Body of pancreas (tissue), 4 donors: ENCODE measurements around the gene RSPO1. TPM values are rescaled to one million over a fixed set of nuclear protein-coding genes. Genes with fewer than 3 reads are reported as not detected.

Experiments used
- ATAC-seq: fragments of 150-250 bp; one replicate; pipeline ENCODE4 v1.9.1; 2016
- DNase-seq, 4 donors: peaks; one replicate each; pipeline ENCODE4 v3.0.0-alpha.2; 2019
- H3K27ac ChIP-seq, 4 donors: fragments of 200-600 bp; sonication (generic); 1 replicate in 3 of 4; 2 replicates in 1 of 4; pipeline versions ENCODE4 v1.5.1 to v1.6.1; 2016 to 2019; ENCODE audit warnings: mild to moderate bottlenecking in 1 of 4, mixed read lengths in 1 of 4, moderate library complexity in 1 of 4
- H3K27me3 ChIP-seq, 2 donors: fragments of 200-600 bp; sonication (generic); one replicate each; pipeline ENCODE4 v1.6.0; 2016; ENCODE audit warnings: mild to moderate bottlenecking in 1 of 2
- H3K36me3 ChIP-seq, 2 donors: fragments of 200-600 bp; sonication (generic); replicated peaks in 1 of 2; 2 replicates each; pipeline ENCODE4 v1.5.1; 2016; ENCODE audit warnings: low read depth in 2 of 2; ENCODE audit not compliant: insufficient read depth in 1 of 2
- H3K4me1 ChIP-seq: fragments of 200-600 bp; sonication (generic); one replicate; pipeline ENCODE4 v1.6.0; 2016
- H3K4me3 ChIP-seq, 2 donors: fragments of 200-600 bp; sonication (generic); 1 replicate in 1 of 2; 2 replicates in 1 of 2; pipeline ENCODE4 v1.5.1; 2016 to 2019
- H3K9me3 ChIP-seq, 3 donors: fragments of 200-600 bp; sonication (generic); 1 replicate in 2 of 3; 2 replicates in 1 of 3; pipeline ENCODE4 v1.5.1; 2016
- CTCF ChIP-seq, 7 experiments: fragments of 450-650 bp in 4 of 7; fragments of 200-600 bp in 3 of 7; sonication (generic) in 3 of 7; IDR thresholded peaks; one replicate each; pipeline ENCODE4 v1.5.1; 2016 to 2019; ENCODE audit warnings: antibody characterized with exemption in 7 of 7
- POLR2A ChIP-seq, 3 donors: fragments of 450-650 bp; IDR thresholded peaks; one replicate each; pipeline ENCODE4 v1.6.1; 2016; ENCODE audit warnings: antibody characterized with exemption in 3 of 3, mild to moderate bottlenecking in 2 of 3
- WGBS, 2 donors: methylation state at CpG; one replicate each; pipeline ENCODE4 v1.1.5; 2017; 5-methylcytosine and 5-hydroxymethylcytosine counted together
- intact Hi-C: fragments of 100-400 bp; cut with DNase I; formaldehyde crosslinking; loops from one replicate; pipeline ENCODE4 v1.15.1; 2023
- total RNA-seq, 2 donors: library from RNA; depleted of rRNA; stranded (reverse); fragments of >200 nt; gene quantifications; one replicate each; pipeline ENCODE4 v1.1.0, GENCODE V29; 2016

The RSPO1 gene
- total RNA-seq, 2 donors from 2014 or later: 0.66 to 1.0 TPM

DNA sequence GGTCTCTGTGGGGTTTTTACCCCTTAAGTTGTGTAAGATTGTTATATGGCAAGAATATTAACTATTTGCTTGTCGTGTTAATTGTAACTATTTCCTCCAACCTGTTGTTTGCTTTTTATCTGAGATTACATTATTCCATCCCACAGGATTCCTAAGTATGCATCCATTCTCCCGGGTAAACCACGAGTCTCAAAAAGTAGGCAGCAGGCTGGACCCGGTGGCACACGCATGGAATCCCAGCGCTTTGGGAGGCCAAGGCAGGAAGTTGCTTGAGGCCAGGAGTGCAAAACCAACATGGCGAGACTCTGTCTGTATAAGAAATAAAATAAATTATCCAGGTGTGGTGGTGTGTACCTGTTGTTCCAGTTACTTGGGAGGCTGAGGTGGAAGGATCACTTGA is 12.6 kb upstream of the RSPO1 start:
- WGBS, 2 donors: 65 to 78% methylated on average over 7 of the region's 7 CpGs
- intact Hi-C loops: no loop called here
- TF ChIP-seq CTCF (IDR thresholded peaks at IDR 0.05): no peak
- TF ChIP-seq POLR2A (IDR thresholded peaks at IDR 0.05): no peak
- ATAC-seq (no peak), DNase-seq (no peak)
- H3K9me3 ChIP-seq: no peaks in the 10 kb centered on the region
- H3K36me3 ChIP-seq: no peaks in the 10 kb centered on the region
- H3K4me1 ChIP-seq: no peaks in the 10 kb centered on the region
- H3K27ac ChIP-seq: no peak overlapping the region
- no peak overlapping the region for H3K4me3 ChIP-seq
- H3K27me3 ChIP-seq: no peaks in the 10 kb centered on the region

DNA sequence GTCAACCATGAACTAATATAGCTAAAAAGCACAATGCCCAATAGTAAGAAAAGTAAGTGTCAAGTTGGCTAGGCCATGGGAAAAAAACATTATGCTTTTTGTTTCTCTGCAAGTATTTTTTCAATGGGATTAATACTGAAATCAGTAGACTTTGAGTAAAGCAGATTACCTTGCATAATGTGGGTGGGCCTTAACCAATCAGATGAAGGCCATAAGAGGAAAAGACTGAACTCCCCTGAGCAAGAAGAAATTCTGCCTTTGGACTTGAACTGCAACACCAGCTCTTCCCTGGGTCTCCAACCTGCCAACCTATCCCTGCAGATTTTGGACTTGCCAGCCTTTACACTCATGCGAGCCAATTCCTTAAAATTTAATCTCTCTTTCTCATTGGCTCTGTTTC is 6.4 kb upstream of the RSPO1 start:
- 75 to 93% methylated on average over 1 of the region's 1 CpG for WGBS, 2 donors
- ATAC-seq: no peak
- no peak overlapping the region for H3K4me3 ChIP-seq
- no peaks in the 10 kb centered on the region for H3K27me3 ChIP-seq
- no peaks in the 10 kb centered on the region for H3K36me3 ChIP-seq
- no peaks in the 10 kb centered on the region for H3K4me1 ChIP-seq
- no peaks in the 10 kb centered on the region for H3K9me3 ChIP-seq
- no peak overlapping the region for H3K27ac ChIP-seq
- intact Hi-C loops: no loop called here
- TF ChIP-seq CTCF (IDR thresholded peaks at IDR 0.05) (no peak), POLR2A (IDR thresholded peaks at IDR 0.05) (no peak)
- no peak for DNase-seq

GRCh38 chr1:37636435-37636834 is 1.7 kb upstream of the RSPO1 start:
- H3K27ac ChIP-seq: no peak overlapping the region
- ATAC-seq (no peak), DNase-seq (no peak)
- no peaks in the 10 kb centered on the region for H3K9me3 ChIP-seq
- H3K4me3 ChIP-seq: no peak overlapping the region
- intact Hi-C loops: no loop called here
- no peaks in the 10 kb centered on the region for H3K36me3 ChIP-seq
- TF ChIP-seq CTCF (IDR thresholded peaks at IDR 0.05): no peak
- no peak for TF ChIP-seq POLR2A (IDR thresholded peaks at IDR 0.05)
- WGBS, 2 donors: 55% methylated on average over 6 of the region's 6 CpGs
- peaks cover 7% of the 10 kb centered on the region for H3K4me1 ChIP-seq
- peaks cover 0 to 25% of the 10 kb centered on the region in 2 donors for H3K27me3 ChIP-seq

DNA sequence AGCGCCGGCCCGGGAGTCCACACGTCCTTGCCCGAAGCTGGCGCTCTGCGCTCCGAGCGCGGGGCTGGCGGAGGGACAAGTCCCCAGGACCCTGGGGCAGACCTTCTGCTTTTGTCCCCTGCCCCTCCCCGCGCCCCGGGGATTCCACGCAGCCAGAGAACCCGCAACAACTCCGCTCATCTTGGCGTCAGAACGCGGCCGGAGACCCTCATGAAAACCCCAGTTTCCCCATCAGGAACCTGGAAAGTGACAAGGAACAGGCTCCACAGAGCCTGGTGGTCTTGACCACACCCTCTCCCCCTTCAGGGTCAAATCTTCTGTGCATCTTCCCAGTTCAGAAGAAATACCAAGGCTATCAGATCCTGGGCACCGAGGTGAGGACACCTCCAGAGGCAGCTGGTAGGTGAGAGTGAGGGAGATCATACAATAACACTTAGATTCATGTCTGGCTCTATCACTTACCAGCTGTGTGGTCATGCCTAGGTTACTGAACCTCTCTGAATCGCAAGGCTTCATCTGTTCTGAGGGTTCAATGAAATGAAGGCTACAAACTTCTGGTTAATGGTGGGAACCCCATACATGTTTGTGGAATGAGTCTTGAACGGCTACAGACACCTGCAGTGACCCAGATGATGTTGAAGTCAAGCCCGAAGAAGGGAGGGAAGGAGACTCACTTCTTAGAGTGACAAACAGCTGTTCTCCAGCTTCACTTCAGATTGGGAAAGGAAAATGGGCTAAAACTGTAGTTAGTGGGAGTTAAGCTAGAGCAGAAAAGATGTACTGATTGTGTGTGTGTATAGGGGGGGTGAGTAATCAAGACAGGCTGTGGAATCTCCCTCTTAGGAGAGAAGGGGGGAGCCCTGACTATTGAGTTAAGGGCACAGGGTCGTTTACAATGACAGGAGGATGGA is 555 bp upstream of the RSPO1 start:
- Histone ChIP-seq H3K36me3 (no peaks in the 10 kb centered on the region), H3K9me3 (no peaks in the 10 kb centered on the region), H3K27ac (no peak overlapping the region), H3K4me1 (peaks cover 7% of the 10 kb centered on the region), H3K4me3 (no peak overlapping the region), H3K27me3 (peaks cover 0 to 25% of the 10 kb centered on the region in 2 donors)
- DNase-seq (no peak), ATAC-seq (no peak)
- TF ChIP-seq CTCF (IDR thresholded peaks at IDR 0.05) (no peak), POLR2A (IDR thresholded peaks at IDR 0.05) (no peak)
- intact Hi-C loops: no loop called here
- 6 to 7% methylated on average over 7 to 26 of the region's 26 CpGs for WGBS, 2 donors

- intact Hi-C loops: no loop called here
- DNase-seq: no peak
- peaks cover 0 to 25% of the 10 kb centered on the region in 2 donors for H3K27me3 ChIP-seq
- no peak for TF ChIP-seq CTCF (IDR thresholded peaks at IDR 0.05)
- no peak for TF ChIP-seq POLR2A (IDR thresholded peaks at IDR 0.05)
- no peak overlapping the region for H3K27ac ChIP-seq
- H3K36me3 ChIP-seq: no peaks in the 10 kb centered on the region
- ATAC-seq: no peak
- H3K9me3 ChIP-seq: no peaks in the 10 kb centered on the region
- WGBS, 2 donors: 1 to 9% methylated on average over 8 to 20 of the region's 20 CpGs
- no peak overlapping the region for H3K4me3 ChIP-seq
- peaks cover 7% of the 10 kb centered on the region for H3K4me1 ChIP-seq
These were observed 801 bp downstream of the RSPO1 start for GRCh38 chr1:37633938-37634243.
